ENCODE measurements around the gene CCDC83.
"Not testable (repeated sequence)": the region's sequence is repeated elsewhere in the genome, so short reads cannot be mapped to it uniquely, and the experiment has no call there.

Gene CCDC83

GRCh38 chr11:85946221-85946620 is 91.0 kb downstream of the CCDC83 start:
- DNase-seq: no peak

DNA sequence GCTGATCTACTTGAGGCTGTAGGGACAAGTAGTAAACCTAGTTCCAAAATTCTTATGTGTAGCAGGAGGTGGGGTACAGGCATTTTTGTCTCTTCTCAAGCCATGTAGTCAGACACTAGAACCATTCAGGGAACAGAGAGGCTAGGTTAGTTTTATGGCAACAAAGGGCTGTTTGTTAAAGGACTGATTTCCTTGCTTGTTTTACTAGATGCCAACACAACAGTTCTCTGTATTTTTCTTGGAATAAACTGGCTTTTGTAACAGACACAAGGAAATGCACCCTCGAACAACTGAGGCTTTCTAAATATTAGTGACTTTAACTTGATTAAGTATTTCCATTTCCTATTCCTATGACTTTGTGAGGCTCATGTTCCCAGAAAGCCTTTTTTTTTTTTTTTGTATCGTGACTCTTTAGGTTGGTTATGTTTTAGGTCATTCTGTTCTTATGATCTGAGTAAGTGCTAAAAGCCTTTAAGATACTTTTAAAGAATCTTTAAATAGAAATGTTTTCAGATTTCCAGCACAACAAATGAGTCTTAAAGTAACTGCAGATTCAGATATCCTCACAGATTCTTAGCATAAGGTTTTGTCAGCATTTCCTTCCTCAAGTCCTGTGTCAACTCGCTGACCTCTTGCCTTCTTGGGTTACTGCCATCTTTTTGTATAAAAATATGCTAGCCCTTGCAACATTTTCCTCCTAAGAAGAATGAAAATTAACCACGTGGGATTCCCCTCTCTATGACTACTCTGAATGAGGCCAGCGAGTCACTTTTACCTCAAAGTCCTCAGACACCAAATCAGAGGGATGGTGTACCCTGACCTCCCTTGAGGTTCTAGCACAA is 92.5 kb downstream of the CCDC83 start:
- no peak for DNase-seq

GRCh38 chr11:85948884-85949283 is 93.7 kb downstream of the CCDC83 start:
- DNase-seq: no peak

DNA sequence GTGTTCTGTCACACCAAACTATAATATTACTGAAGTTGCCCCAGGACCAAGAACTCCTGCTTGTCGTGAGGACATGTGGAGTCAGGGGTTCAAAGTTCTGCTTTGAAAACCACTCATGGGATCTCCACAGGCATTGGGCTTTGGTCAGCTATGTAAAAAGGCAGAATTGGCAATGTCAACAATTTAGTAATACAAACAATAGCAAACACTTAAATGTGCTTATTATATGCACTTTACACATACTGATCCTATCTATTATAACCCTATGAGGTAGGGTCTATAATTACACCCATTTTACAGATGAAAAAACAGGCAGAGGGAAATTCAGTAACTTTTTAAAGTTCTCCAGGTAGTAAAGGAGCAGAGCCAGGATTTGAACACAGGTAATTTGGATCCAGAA is 94.6 kb downstream of the CCDC83 start:
- DNase-seq: no peak

DNA sequence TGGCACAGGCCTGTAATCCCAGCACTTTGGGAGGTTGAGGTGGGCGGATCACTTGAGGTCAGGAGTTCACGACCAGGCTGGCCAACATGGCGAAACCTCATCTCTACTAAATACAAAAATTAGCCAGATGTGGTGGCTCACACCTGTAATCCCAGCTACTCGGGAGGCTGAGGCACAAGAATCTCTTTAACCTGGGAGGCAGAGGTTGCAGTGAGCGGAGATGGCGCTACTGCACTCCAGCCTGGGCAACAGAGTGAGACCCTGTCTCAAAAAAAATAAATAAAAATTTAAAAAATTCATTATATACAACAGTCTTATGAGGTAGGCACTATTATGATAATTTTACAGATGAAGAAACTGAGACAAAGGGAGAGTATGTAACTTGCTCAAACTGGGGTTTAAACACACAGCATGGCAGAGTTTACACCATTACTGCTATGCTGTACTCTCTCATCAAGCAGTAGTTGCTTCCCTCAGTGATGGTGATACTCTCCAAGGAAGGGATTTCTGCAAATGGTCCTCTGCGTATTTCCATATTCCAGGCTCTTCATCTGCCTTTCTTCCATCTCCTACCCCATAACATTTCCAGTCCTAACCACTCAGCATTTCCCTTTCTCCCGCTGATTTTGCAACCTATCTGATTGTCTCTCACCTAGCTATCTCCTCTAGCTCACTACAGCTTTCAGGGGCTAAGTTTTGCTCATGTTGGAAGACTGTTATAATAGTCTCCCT is 95.3 kb downstream of the CCDC83 start:
- no peak for DNase-seq

DNA sequence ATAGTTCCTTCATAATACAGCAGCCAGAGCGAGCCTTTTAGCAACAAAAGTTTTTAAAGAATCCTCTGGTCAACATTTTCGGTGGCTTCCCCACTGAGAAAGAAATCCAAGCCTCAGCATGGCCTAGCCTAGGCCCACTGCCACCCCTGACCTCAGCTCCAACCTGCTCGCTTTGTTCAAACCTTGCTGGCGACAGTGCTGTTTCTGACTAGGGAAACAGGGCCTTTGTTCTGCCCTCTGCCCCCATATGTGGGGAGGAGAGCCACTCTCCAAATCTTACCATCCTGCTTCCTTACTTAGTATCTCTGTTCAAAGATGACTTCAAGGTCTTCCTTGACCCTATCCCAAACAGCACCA is 95.8 kb downstream of the CCDC83 start:
- DNase-seq: no peak

- DNase-seq: no peak
These were observed 96.4 kb downstream of the CCDC83 start for GRCh38 chr11:85951428-85952107.

DNA sequence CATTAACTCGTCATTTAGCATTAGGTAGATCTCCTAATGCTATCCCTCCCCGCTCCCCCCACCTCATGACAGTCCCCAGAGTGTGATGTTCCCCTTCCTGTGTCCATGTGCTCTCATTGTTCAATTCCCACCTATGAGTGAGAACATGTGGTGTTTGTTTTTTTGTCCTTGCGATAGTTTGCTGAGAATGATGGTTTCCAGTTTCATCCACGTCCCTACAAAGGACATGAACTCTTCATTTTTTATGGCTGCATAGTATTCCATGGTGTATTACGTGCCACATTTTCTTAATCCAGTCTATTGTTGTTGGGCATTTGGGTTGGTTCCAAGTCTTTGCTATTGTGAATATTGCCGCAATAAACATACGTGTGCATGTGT is 96.9 kb downstream of the CCDC83 start:
- DNase-seq: not testable (repeated sequence)

- no peak for DNase-seq
These were observed 98.4 kb downstream of the CCDC83 start for GRCh38 chr11:85953491-85954143.

GRCh38 chr11:85955531-85955930 is 100.3 kb downstream of the CCDC83 start:
- DNase-seq: no peak

DNA sequence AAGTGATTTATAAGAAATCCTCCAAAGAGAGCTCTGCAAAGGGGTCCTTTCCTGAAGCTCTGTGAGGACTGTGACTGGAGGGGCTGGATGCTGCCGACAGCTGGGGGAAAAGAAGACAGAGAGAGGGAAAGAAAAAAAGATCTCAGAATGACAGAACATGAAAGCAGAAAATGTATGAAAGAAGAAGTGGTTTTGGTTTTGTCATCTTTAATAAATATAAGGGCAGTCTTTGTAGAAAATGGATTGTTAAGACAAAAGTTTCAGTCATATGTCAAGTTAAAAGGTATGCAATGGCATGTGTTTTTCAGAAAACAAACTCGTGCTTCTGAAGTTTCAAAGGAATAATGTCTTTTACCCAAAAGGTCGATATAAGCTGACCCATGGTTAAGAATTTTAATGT is 105.5 kb downstream of the CCDC83 start:
- no peak for DNase-seq

DNA sequence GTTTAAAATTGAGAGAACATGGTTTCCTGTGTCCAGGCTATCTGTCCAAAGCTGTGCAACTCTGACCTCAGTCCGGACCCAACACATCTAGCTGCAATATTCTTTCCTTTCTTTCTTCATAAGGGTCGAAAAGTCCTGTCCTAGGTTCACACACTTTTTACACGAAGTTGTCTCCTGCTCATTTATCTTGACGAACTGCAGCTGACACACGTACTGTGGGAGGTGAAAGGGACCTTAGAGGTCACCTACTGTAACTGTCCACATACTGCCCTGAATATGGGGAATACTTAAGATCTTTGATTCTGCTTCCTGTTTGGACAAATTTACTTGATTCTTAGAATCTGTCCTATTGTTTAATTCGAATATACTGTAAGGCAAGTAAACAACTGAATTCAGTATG is 105.9 kb downstream of the CCDC83 start:
- no peak for DNase-seq

GRCh38 chr11:85961930-85962363 is 106.8 kb downstream of the CCDC83 start:
- no peak for DNase-seq

DNA sequence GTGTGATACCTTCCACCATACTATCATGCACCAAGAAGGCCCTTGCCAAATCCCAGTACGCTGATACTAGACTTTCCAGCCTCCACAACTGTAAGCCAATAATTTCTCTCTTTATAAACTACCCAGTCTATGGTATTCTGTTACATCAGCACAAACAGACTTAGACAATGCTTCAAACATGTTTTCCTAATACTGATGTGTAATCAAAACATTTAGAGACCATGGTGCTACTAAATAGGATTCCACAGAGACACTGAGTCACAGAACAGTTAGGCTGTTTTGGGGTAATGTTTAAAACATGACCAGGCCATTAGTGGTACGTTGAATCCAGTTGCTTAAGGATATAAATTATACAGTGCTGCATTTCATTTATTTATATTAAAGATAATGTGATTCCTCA is 110.0 kb downstream of the CCDC83 start:
- no peak for DNase-seq

DNA sequence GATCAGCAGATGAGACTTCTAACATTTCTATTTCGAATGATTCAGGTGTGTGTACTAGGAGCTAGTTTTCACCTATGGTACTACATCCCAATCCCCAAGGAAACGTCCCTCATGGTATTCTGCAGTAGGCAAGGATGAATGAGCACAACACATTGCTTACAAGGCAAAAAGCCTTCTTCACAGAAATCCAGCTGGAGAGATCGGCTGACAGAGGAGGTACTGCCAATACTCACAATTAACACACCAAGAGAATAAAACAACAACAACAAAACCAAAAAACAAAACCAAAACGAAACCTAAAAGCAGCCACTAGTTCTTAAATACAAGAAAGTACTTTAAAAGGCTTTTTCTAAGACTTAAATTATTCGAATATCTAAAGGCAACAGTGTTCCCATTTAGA is 112.3 kb downstream of the CCDC83 start:
- DNase-seq: no peak
